DMS79 (cell line): ENCODE measurements around the gene TSPAN7.

Experiments used
- DNase-seq: peaks from one replicate; lab custom pipeline; 2025; lab: John Stamatoyannopoulos, UW

TSPAN7 gene

GRCh38 chrX:38595801-38596200, 34.5 kb downstream of the TSPAN7 start:
- DNase-seq: no peak

- no peak for DNase-seq
These were observed 35.6 kb downstream of the TSPAN7 start for GRCh38 chrX:38596939-38597338.

DNA sequence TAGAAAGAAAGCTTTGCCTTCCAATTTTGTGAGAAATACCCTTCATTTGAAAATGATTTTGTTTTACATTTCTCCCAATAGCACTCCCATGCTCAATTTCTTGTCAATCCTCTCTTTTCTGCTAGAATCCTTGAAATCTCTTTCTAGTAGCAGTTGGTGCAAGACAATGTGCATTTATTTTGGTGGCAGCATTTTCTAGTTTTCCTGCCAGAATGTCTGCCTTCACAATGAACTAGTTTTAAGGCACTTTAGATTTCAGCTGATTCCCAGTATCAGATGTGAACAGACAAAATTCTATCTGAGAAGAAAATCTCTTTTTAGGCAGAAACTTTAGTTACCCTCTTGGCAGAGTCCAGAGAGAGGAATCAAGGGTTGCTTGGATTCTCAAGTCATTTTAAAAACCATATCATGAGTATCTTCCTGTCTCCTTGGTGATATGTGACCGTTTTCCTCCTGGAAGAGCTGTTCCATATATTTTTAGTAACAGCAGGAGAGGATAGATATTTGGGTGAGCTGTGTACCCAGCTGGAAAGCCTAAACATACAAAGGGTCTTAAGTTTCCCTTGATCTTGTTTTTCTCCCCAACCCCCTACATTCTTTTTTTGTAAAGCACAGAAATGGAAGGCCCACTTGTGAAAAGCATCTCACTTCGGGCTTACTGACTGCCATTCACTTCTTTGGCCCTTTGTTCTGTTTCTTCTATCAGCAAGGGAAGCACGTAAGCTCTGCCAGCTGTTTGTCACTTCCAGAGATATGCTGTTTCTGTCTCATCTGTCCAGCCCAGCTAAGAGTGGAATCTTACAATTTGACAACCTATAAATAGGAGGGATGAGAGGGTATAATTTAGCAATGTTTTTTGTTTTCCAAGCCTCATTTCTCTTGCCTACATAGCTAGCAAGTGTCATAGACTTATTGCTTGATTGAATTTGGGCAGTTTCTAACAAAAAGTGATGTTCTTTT, 38.7 kb downstream of the TSPAN7 start:
- DNase-seq: no peak

GRCh38 chrX:38601866-38602265, 40.5 kb downstream of the TSPAN7 start:
- no peak for DNase-seq

- DNase-seq: no peak
These were observed 45.5 kb downstream of the TSPAN7 start for GRCh38 chrX:38606821-38607220.

DNA sequence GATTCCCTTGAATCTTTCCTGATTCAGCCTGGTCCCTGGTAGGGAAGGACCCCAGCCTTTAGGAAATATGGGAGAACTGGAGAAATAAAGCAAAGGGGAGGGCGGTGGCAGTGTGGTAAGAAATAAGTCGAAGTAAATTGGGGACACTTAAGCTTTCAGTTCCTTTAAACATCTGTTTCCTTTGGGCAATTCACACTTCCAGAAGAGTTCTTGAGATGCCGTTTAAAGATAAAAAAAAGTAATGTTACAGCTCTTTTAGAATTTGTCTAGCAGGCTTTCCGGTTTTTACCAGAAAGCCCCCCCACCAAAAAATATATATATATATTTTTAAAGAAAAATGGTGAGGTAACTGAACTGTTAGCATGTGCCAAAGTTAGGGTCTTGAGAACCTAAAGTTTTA, 46.6 kb downstream of the TSPAN7 start:
- no peak for DNase-seq

DNA sequence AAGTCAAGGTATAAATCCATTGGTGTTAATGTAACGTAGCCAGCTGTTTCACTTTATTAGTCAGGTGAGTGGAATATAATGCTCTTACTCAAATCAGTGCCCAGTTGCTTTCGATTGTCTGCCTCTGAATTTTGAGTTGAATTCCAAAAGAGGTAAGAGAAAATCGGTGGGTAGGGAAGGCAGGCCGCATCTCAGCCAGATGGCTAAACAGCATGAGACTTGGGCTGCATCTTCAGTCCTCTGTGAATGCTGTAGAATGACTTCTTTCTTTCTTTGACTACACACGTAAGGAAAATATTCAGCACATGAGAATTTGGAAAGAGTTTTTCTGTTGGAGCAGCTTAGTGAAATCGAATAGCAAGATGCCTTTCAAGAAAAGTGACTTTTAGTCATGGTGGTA, 49.5 kb downstream of the TSPAN7 start:
- DNase-seq: no peak

GRCh38 chrX:38612281-38612680, 50.9 kb downstream of the TSPAN7 start:
- no peak for DNase-seq

DNA sequence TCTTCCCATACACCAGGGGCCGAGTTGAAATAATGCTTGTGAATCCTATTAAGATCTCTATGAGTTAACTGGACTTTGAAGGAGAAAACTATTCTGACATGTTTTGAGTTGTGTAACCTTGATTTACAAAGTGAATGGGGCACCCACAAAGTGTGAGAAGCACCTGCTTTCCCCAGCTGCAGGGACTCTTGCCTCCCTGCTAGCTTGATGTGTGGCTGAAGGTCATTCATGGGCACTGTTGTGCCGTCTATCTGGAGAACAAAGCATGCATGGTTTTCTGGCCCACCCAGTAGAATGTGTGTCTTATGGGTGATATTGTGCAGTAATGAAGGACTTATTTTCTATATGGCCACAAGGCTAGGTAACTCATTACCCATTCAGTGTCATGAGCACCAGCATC, 53.1 kb downstream of the TSPAN7 start:
- DNase-seq: no peak

DNA sequence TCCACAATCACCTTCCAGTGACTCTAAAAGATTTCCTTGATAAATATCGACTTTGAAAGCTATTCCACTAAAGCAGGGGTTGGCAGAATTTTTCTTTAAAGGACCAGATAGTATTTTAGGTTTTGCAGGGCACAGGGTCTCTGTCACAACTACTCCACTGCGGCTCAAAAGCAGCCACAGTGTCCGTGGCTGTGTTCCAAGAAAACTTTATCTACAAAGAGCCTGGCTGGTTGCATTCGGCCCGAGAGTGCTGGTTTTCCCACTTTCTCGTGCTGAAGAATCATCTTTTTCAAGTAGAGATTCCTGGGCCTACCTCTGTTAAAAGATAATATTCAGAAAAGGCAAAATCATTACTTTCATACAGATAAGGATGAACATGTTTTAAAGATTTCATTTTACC, 55.6 kb downstream of the TSPAN7 start:
- no peak for DNase-seq

GRCh38 chrX:38618180-38618579, 56.8 kb downstream of the TSPAN7 start:
- DNase-seq: no peak

GRCh38 chrX:38620623-38621022, 59.3 kb downstream of the TSPAN7 start:
- no peak for DNase-seq

GRCh38 chrX:38626296-38626695, 65.0 kb downstream of the TSPAN7 start:
- no peak for DNase-seq

- no peak for DNase-seq
These were observed 66.3 kb downstream of the TSPAN7 start for GRCh38 chrX:38627683-38628082.

DNA sequence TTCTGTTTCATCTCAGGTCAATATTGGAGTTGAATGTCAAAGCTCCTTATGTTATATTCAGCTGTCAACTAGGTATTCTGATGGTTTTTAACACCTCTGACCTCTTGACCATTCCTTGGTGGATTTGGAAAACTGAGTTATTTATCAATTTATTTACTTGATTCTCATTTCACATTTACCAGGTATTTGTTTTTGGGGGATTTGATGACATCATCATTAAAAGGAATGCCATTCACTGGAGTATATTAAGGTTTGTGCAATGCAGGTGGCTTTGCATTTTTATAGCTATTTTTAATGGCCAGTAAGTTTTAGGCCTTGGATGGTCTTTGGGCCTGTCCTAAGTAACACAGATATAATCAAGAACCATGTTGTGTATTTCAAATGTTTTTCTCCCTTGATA, 67.2 kb downstream of the TSPAN7 start:
- no peak for DNase-seq

DNA sequence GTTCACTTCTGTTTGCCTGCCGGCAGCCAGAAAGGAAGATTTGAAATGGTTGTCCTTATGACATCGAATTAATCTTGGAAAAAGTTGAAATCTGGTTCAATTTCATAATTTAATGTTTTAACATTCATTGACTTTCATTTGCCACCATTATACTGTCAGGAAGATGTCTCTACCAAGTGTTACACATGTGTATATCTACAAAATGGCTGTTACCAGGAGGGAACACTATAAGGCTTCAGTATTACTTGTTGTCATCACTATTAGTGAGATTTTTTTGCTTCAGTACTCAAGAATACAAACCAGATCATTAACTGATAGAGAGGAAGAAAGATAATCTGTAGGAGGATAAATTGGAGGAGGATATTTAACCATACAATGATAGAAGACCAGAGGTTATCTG, 71.2 kb downstream of the TSPAN7 start:
- no peak for DNase-seq

DNA sequence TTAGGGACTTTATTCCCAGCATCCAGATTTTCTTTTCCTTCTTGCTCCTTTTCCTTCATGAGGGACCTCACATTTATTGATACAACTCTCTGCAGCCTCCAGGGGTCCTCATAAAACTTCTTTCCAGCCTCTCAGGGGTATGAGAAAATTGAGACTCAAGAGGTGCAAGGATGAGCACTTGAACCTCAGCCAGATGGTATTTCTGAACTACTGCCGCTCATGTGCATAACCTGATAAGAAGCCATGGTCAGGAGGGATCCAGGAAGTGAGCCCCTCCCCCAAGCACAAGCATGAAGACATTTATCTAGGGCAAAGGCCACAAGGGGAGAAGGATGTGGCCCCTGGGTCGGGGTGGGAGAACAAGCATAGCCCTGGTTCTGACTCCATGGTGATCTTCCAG, 73.3 kb downstream of the TSPAN7 start:
- DNase-seq: no peak

DNA sequence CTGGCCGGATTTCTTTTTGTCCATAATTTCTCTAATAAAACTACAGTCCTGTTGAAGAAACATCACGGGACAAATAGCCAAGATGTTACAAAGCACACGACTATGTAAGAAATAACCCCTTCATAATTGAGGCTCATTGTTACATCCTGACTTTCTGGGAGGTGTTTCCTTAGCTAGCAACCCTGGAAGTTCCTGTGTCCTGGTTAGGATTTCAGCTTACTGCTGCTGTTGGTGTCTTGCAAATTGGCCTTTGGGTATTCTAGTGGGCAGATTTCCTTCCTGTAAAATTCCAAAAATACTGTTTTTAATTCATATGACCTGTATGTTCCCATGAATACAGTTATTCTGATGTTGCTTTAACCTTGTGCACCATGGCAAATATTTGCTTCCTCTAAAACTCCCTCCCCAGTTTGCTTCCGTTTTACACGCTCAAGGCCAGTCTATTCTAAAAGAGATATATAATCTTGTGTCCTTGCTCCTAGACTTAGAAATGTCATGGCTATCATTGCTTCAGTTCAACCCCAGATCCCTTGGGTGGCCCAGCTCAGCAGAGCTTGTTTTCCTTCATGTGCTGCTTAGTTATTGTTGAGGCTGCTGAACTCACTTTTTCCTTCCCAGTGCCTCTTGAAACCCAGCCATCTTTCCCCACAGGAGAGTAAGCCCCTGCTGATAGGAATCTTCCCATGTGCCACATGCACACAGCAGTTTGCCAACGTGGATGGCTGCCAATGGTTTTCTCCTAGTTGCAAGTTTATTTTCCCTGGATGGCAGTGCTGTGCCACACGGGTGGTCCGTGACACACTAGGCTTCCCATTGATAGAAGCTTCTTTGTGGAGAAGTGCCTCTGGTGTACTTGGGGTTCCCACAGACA, 75.8 kb downstream of the TSPAN7 start:
- no peak for DNase-seq

DNA sequence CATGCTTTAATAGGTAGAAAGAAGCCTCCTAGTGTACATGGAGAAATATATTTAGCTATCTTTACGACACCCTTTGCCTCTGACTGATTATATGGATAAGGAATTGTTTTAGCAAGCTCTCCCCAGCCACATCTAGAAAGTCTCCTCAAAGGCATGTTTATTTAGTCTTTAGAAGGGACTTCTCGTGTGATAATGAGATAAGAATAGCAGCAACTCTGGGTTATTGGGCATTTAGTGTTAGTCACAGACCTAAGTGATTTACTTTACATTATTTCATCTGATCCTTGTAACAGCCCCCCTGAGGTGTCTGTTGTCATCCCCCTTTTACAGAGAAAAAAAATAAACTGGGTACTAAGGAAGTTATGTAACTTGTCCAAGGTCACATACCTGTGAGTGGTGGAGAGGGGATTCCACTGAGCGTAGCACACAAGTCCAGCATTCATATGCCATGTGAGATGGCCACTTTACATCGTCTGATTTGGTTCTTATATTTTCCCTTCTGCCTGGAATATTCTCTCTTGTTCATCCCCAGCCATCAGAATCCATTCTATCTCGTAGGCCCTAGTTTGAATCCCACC, 77.7 kb downstream of the TSPAN7 start:
- DNase-seq: no peak

DNA sequence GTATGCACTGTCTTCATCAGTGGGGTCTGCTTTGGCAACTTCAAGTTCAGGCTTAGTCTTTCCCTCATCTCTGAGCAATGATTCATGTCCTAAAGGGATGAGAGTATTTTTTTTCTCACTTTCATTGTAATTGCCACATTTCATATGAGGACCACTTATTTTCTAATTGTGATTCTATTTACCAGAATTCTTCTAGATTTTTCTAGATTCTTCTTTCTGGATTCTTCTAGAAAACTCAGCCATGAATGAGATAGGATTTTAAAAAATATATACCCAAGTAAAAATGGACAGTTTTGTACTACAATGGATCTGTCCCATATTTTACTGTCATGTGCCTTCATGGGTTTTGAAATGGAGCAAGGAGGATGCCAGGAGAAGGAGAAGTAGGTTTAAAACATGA, 78.4 kb downstream of the TSPAN7 start:
- no peak for DNase-seq

GRCh38 chrX:38641197-38641596, 79.9 kb downstream of the TSPAN7 start:
- no peak for DNase-seq

DNA sequence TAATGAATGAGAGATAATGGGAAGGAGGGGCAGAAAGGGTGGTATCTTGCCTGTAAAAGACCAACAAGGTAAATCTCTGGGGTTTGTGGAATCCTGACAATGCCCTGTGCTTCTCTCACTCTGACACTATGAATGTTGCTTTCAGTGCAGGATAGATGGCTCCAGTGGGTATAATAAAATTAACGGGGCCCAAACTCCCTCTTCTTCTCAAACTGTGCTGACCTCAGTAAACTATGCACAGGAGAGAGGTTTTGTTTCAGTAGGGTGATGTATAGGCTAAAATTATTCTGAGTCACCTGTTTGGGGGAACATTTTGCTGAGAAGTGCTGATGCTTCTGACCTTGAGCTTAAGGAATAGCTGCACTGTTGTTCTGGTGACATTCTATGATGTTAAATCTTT, 82.6 kb downstream of the TSPAN7 start:
- no peak for DNase-seq

DNA sequence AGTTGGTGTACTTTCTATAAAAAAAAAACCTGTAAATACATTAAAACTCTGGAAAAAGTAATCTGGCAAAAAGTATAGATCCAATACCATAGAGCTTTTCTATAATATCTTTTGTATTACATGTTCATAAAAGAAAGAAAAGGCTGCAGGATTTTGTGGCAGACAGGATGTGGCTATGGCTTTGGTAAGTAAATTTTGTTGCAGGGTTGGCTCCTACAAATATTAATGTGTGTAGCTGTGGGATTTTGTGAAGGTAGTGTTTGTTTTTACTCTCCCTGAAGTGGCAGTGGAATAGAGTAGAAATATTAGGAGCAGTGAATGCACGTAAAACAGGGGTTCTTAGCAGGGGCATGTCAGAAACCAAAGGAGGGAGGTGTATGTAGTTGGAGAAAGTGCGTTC, 84.8 kb downstream of the TSPAN7 start:
- no peak for DNase-seq
